GM19099 (cell line): ENCODE measurements around the gene SIPA1L3.

Experiments
- POLR2A ChIP-seq: IDR thresholded peaks from 3 replicates; pipeline ENCODE4 v1.6.1; 2011; ENCODE audit warnings: low read depth; ENCODE audit not compliant: insufficient read length; ENCODE audit errors: extremely low read depth

SIPA1L3 gene, protein sequence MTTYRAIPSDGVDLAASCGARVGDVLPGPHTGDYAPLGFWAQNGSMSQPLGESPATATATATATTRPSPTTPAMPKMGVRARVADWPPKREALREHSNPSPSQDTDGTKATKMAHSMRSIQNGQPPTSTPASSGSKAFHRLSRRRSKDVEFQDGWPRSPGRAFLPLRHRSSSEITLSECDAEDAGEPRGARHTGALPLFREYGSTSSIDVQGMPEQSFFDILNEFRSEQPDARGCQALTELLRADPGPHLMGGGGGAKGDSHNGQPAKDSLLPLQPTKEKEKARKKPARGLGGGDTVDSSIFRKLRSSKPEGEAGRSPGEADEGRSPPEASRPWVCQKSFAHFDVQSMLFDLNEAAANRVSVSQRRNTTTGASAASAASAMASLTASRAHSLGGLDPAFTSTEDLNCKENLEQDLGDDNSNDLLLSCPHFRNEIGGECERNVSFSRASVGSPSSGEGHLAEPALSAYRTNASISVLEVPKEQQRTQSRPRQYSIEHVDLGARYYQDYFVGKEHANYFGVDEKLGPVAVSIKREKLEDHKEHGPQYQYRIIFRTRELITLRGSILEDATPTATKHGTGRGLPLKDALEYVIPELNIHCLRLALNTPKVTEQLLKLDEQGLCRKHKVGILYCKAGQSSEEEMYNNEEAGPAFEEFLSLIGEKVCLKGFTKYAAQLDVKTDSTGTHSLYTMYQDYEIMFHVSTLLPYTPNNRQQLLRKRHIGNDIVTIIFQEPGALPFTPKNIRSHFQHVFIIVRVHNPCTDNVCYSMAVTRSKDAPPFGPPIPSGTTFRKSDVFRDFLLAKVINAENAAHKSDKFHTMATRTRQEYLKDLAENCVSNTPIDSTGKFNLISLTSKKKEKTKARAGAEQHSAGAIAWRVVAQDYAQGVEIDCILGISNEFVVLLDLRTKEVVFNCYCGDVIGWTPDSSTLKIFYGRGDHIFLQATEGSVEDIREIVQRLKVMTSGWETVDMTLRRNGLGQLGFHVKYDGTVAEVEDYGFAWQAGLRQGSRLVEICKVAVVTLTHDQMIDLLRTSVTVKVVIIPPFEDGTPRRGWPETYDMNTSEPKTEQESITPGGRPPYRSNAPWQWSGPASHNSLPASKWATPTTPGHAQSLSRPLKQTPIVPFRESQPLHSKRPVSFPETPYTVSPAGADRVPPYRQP (N-terminal part only)

GRCh38 chr19:37906869-37907734 is at the start of gene SIPA1L3:
Gene SIPA1L3 (plus strand): TSS chr19:37907208. CDS start chr19:38081566, 174,358 bp downstream.
- TF ChIP-seq POLR2A = peak; percentile 71

GRCh38 chr19:37864501-37864900 is 42.5 kb upstream of the SIPA1L3 start:
- TF ChIP-seq POLR2A = no peak

GRCh38 chr19:37867831-37868230 is 39.2 kb upstream of the SIPA1L3 start:
- TF ChIP-seq POLR2A = no peak

GRCh38 chr19:37869766-37870340 is 37.2 kb upstream of the SIPA1L3 start:
- no peak for TF ChIP-seq POLR2A

DNA sequence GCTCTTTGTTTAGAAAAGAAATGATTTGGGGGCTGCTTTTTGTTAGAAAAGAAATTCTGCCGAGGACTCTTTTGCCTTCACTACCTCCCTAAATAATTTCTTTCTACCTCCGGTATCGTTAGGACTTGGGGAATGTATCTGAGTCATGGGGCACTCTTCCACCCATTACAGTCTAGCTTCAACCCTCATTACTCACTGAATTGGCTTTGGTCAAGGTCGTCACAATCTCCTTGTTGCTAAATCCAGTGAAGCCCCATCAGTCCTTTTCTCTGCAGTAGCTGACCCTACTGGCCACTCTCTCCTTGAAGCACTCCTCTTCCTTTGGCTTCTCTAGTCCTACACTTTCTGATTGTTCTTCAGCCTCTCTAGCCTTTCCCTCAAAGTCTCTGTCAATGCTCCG is 34.6 kb upstream of the SIPA1L3 start:
- no peak for TF ChIP-seq POLR2A

DNA sequence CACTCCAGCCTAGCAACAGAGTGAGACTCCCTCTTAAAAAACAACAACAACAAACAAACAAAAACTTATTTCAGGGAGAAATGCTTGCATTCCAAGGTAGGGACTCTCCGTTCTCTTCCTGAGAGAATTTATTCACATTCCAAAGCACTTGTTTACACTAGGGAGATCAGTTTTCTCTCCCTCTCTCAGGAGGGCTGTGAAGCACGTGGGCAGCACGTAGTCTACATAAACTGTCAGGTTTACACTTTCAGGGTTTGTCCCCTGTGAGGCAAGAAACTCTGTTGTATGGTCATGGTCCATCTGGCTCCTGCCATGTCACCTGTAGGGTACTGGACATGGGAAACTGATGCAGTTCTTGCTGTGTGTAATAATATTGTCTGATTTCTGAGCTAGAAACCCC is 32.2 kb upstream of the SIPA1L3 start:
- TF ChIP-seq POLR2A = no peak

DNA sequence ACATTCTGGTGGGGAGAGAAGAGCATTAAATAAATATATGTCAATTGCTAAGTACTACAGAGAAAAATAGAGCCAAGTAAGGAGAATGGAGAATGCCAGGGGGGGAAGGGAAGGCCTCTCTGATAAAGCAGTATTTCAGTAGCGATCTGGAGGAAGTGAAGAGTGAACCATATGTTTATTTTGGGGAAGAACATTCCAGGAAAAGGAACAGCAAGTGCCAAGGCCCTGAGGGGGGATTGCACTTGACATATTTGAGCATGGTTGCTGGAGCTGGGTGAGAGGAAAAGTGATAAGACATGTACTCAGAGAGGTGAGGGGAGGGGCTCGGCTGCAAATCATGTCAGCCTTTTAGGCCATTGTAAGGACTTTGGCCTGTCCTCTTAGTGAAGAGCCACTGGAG is 31.0 kb upstream of the SIPA1L3 start:
- TF ChIP-seq POLR2A = no peak

DNA sequence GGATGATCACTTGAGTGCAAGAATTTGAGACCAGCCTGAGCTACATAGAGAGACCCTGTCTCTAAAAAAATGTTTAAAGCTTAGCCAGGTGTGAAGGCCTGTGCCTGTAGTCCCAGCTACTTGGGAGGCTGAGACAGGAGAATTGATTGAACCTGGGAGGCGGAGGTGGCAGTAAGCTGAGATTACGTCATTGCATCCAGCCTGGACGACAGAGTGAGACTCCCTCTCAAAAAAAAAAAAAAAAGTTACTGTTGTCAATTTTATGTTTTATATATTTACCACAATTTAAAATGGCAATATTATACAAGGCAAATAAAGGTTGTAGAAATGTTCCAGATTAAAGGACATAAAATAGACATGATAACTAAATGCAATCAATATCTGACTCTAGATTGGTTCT is 29.9 kb upstream of the SIPA1L3 start:
- TF ChIP-seq POLR2A = no peak

- no peak for TF ChIP-seq POLR2A
Observed at GRCh38 chr19:37885392-37885791, 21.6 kb upstream of the SIPA1L3 start.

GRCh38 chr19:37886571-37886970 is 20.4 kb upstream of the SIPA1L3 start:
- no peak for TF ChIP-seq POLR2A

DNA sequence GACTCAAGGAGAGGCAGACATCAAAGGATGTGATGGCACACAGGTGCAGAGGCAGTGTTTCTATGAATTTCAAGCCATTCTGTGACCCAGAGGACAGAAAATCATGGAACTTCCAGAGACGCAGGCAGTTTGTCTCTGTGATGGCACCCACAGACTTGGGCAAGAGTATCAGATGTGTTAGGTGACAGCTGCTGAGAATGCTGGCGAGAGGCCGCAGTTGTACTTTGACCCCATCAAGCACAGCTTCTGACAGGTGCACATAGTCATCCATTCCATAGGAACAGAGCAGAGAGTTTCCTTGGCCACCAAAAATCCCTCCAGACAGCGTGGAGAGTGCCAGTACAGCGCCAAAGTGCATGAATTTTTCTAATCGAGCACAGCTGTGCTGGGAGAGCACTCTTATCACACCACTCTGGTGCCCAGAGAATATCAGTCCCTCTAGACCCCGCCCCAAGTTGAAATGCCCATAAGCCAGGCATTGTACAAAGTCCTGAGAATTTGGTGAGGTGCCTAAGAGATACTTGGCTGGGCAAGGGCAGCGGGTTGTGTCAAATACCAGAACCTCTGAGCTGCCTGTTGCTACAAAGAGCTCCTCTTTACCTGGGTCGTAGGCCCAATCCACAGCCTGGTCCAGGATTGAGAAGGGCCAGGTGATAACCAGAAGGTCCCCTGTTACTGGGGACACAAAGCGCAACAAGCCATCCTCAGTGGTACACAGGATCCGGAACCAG is 13.0 kb upstream of the SIPA1L3 start:
- TF ChIP-seq POLR2A = no peak

- no peak for TF ChIP-seq POLR2A
Observed at GRCh38 chr19:37896180-37896579, 10.8 kb upstream of the SIPA1L3 start.

GRCh38 chr19:37899453-37899852 is 7.6 kb upstream of the SIPA1L3 start:
- TF ChIP-seq POLR2A = no peak

GRCh38 chr19:37899966-37900365 is 7.0 kb upstream of the SIPA1L3 start:
- no peak for TF ChIP-seq POLR2A

DNA sequence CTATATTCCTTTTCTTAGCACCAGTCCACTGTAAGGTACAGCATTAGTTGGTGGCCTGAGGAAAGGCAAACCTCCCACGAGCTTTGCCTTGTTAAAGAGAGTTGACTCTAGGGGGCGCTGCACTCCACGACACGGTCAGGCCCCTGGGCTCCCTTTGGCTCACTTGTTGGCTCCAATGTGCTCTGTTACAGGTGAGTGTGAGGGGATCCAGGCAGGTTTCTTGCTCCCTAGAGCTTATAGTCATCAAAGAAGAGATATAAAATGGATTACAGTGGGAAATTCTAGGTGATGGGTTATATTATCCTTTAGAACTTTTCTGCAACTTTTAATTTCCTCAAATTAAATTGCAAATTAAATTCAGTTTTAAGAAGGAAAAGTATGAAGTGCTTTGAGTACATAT is 4.3 kb upstream of the SIPA1L3 start:
- no peak for TF ChIP-seq POLR2A
